ENCODE results near the gene FCRL5. TPM values are rescaled to one million over a fixed set of nuclear protein-coding genes. Genes with fewer than 3 reads are reported as not detected.

FCRL5 gene
- total and polyA plus RNA-seq, 7 donors = 0.60 to 10.2 TPM; not detected in 5

DNA sequence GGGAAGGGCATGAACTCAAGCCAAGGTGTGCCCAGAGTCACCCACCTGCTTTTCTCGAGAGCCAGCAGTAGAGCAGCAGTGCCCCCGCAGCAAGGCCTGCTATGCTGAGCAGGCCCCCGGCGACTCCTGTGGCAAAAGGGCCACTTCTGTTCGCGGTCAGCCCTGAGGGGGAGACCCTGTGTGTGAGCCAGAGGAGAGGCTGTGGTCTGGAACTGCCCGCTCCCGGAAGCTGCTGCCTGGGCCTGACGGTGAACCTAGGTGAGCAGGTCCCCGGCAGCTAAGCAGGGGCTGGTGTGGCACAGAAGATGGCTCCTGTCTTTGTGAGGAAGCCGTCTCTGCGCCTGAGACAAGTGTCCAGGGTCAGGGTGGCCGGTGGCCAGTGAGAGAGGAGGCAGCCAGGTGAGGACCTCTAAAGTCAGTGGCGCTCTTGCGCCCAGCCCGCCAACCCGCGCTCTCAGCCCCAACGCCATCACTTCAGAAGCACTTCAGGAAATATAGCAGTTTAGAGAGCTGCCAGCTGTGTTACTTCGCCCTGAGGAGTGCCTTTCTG, 31.9 kb downstream of the FCRL5 start:
- Histone ChIP-seq H3K27me3 (no peaks in the 10 kb centered on the region), H3K4me1 (no peaks in the 10 kb centered on the region), H3K36me3 (no peaks in the 10 kb centered on the region), H3K4me3 (no peak overlapping the region), H3K27ac (no peak overlapping the region), H3K9me3 (no peaks in the 10 kb centered on the region)
- intact Hi-C loops (cut with DNase I) = no loop called here
- WGBS, 2 donors = 96% methylated on average over 20 of the region's 20 CpGs
- no peak for DNase-seq
- TF ChIP-seq POLR2AphosphoS5 (IDR thresholded peaks at IDR 0.05) (no peak), EP300 (IDR thresholded peaks at IDR 0.05) (no peak), POLR2A (IDR thresholded peaks at IDR 0.05) (no peak)

DNA sequence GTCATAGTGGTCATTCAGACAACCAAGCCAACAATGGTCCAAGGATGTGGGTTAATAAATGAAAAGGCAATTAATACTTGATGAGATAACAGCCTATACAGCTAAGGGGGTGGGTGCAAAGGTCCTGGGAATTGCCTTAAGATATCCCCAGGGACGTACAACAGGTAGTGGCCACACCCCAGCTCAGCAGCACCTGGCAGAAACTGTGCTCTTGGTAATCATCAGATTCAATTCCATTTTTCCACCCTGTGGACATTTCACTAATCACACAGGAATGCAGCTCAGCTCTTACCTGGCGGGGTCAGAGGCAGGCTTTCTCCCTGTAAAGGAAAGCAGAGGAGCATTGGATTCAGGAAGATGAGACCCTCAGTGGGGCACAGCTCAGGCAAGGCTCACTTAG, 32.9 kb downstream of the FCRL5 start:
- DNase-seq = no peak
- WGBS, 2 donors = 28 to 71% methylated on average over 2 of the region's 2 CpGs
- Histone ChIP-seq H3K36me3 (no peaks in the 10 kb centered on the region), H3K27me3 (no peaks in the 10 kb centered on the region), H3K4me1 (no peaks in the 10 kb centered on the region), H3K4me3 (no peak overlapping the region), H3K27ac (no peak overlapping the region), H3K9me3 (no peaks in the 10 kb centered on the region)
- TF ChIP-seq, protein P1, sequence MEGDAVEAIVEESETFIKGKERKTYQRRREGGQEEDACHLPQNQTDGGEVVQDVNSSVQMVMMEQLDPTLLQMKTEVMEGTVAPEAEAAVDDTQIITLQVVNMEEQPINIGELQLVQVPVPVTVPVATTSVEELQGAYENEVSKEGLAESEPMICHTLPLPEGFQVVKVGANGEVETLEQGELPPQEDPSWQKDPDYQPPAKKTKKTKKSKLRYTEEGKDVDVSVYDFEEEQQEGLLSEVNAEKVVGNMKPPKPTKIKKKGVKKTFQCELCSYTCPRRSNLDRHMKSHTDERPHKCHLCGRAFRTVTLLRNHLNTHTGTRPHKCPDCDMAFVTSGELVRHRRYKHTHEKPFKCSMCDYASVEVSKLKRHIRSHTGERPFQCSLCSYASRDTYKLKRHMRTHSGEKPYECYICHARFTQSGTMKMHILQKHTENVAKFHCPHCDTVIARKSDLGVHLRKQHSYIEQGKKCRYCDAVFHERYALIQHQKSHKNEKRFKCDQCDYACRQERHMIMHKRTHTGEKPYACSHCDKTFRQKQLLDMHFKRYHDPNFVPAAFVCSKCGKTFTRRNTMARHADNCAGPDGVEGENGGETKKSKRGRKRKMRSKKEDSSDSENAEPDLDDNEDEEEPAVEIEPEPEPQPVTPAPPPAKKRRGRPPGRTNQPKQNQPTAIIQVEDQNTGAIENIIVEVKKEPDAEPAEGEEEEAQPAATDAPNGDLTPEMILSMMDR (IDR thresholded peaks at IDR 0.05) = no peak
- no peak for TF ChIP-seq POLR2AphosphoS5 (IDR thresholded peaks at IDR 0.05)
- no peak for TF ChIP-seq POLR2A (IDR thresholded peaks at IDR 0.05)
- no peak for TF ChIP-seq EP300 (IDR thresholded peaks at IDR 0.05)
- intact Hi-C loops (cut with DNase I) = no loop called here

DNA sequence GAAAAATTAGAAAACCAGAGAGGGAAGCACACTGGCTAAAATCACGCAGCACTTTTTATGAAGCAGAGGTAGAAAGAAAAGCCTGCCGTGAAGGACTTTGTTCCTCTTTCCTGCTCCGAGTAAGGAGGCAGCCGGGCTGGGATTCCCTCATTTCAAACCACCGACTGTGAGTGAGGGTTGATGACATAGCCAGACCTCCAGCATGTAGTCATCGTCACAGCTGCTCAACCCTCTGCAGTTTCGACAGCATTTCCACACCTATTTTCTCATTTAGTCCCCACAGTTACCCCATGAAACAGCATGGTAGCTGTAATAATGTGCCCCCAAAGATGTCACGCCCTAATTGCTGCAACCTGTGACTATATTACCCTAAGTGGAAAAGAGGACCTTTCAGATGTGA, 35.3 kb downstream of the FCRL5 start:
- WGBS, 2 donors = 86 to 87% methylated on average over 8 of the region's 8 CpGs
- intact Hi-C loops (cut with DNase I) = no loop called here
- Histone ChIP-seq H3K4me1 (no peaks in the 10 kb centered on the region), H3K27ac (no peak overlapping the region), H3K27me3 (no peaks in the 10 kb centered on the region), H3K4me3 (no peak overlapping the region), H3K36me3 (no peaks in the 10 kb centered on the region), H3K9me3 (no peaks in the 10 kb centered on the region)
- no peak for DNase-seq
- TF ChIP-seq POLR2A (IDR thresholded peaks at IDR 0.05) = no peak
- TF ChIP-seq POLR2AphosphoS5 (IDR thresholded peaks at IDR 0.05) = no peak
- TF ChIP-seq, protein P1 (IDR thresholded peaks at IDR 0.05) = no peak

DNA sequence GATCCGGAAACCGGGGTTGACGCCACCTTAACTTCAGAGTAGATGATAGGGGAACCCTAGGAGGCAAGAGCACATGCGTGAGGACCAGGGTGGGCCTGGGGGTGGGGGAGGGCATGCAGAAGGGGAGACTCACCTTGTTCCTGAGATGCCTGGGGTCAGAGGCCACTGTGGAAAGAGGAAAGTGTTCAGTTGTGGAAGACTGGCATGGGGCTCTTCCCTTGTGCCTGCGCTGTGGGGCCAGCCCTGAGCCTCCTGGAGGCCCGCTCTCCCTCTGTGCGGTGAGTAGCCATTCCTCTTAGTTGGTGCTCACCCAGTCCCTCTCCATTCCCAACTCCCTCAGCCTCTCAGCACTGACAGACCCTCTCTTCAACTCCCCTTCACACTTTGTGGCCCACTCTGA, 36.6 kb downstream of the FCRL5 start:
- no peak for DNase-seq
- TF ChIP-seq, protein P1 (IDR thresholded peaks at IDR 0.05) = no peak
- TF ChIP-seq POLR2A (IDR thresholded peaks at IDR 0.05) = no peak
- Histone ChIP-seq H3K4me1 (no peaks in the 10 kb centered on the region), H3K4me3 (no peak overlapping the region), H3K36me3 (no peaks in the 10 kb centered on the region), H3K27me3 (no peaks in the 10 kb centered on the region), H3K9me3 (no peaks in the 10 kb centered on the region), H3K27ac (no peak overlapping the region)
- 97 to 98% methylated on average over 7 of the region's 7 CpGs for WGBS, 2 donors
- intact Hi-C loops (cut with DNase I) = no loop called here

DNA sequence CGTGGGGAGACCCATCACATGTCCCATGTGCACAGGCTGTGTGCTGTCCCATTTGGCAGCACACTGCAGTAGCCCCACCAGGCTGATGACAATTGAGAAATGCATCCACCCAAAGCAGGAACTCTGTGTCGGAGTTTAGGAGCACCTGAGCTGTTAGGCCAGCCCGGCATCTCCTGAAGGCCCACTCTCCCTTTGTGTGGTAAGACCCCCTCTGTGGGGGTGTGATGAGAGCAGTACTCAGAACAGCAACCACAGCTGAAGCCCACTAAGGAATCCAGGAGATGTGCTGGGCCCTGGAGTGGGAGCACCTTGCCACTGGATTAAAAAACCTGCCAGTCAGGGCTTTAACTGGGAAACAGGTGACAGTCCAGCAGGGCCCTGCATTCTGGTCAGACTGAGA, 37.2 kb downstream of the FCRL5 start:
- DNase-seq = no peak
- Histone ChIP-seq H3K27ac (no peak overlapping the region), H3K4me3 (no peak overlapping the region), H3K36me3 (no peaks in the 10 kb centered on the region), H3K4me1 (no peaks in the 10 kb centered on the region), H3K9me3 (no peaks in the 10 kb centered on the region), H3K27me3 (no peaks in the 10 kb centered on the region)
- intact Hi-C loops (cut with DNase I) = no loop called here
- WGBS, 2 donors = 95 to 97% methylated on average over 3 of the region's 3 CpGs
- TF ChIP-seq POLR2AphosphoS5 (IDR thresholded peaks at IDR 0.05) (no peak), EP300 (IDR thresholded peaks at IDR 0.05) (no peak), POLR2A (IDR thresholded peaks at IDR 0.05) (no peak)
- TF ChIP-seq, protein P1 (IDR thresholded peaks at IDR 0.05) = no peak
